K562 (cell line): ENCODE data around the gene FCAMR.

Source experiments
- NR2C1 ChIP-seq, 2 experiments: fragments of 450-650 bp; IDR thresholded peaks; 2 replicates each; pipeline ENCODE4 v1.6.1; 2017; ENCODE audit warnings: mild to moderate bottlenecking in 2 of 2, antibody characterized with exemption in 1 of 2, inconsistent platforms in 1 of 2, missing compliant biosample characterization in 1 of 2, missing genetic modification characterization in 1 of 2
- RBM22 ChIP-seq: fragments of 200-400 bp; formaldehyde crosslinking; IDR thresholded peaks from 2 replicates; pipeline ENCODE4 v1.6.1; 2018; ENCODE audit warnings: low read length, low read depth; ENCODE audit not compliant: poor library complexity, severe bottlenecking
- RNF2 ChIP-seq: sonication (generic); IDR thresholded peaks from 2 replicates; pipeline ENCODE4 v1.6.1; 2016
- SIN3A ChIP-seq, 2 experiments: fragments of 150-350 bp in 1 of 2; IDR thresholded peaks; 2 replicates each; pipeline ENCODE4 v1.6.1; 2011 to 2016; ENCODE audit warnings: borderline replicate concordance in 2 of 2, low read depth in 2 of 2, low read length in 2 of 2, mild to moderate bottlenecking in 2 of 2, moderate library complexity in 2 of 2; ENCODE audit not compliant: control insufficient read depth in 1 of 2
- SPI1 ChIP-seq: IDR thresholded peaks from 2 replicates; pipeline ENCODE4 v1.6.1; 2011; ENCODE audit warnings: low read depth, low read length, control low read depth, borderline replicate concordance
- TRIM24 ChIP-seq, 2 experiments: fragments of 450-650 bp; IDR thresholded peaks; 2 replicates each; pipeline ENCODE4 v1.6.1; 2016
- ZBTB1 ChIP-seq: sonication (generic); formaldehyde crosslinking; IDR thresholded peaks from 2 replicates; pipeline ENCODE4 v1.8.1; 2023; ENCODE audit warnings: missing genetic modification reagents, low read depth, mild to moderate bottlenecking, borderline replicate concordance
- ZNF274 ChIP-seq: IDR thresholded peaks from 2 replicates; pipeline ENCODE4 v1.6.1; 2011; ENCODE audit warnings: low read depth, mild to moderate bottlenecking, low read length, moderate library complexity, borderline replicate concordance
- ZNF79 ChIP-seq: fragments of 250-450 bp; sonication (Bioruptor Pico); IDR thresholded peaks from 2 replicates; pipeline ENCODE4 v1.4.0; 2020; ENCODE audit warnings: low read depth, mild to moderate bottlenecking, moderate library complexity
- TF ChIP-seq, protein P1 (sequence below): fragments of 450-650 bp; IDR thresholded peaks from 2 replicates; pipeline ENCODE4 v1.6.1; 2017; ENCODE audit warnings: antibody characterized with exemption
- TF ChIP-seq, protein P2 (sequence below), 3 experiments: IDR thresholded peaks in 2 of 3; conservative IDR thresholded peaks in 1 of 3; 2 replicates each; pipeline ENCODE4 v1.5.1; 2011 to 2012; ENCODE audit warnings: low read length in 3 of 3, mild to moderate bottlenecking in 3 of 3, control low read depth in 2 of 3, improper control_type of control experiment in 1 of 3, inconsistent platforms in 1 of 3, low read depth in 1 of 3, mixed read lengths in 1 of 3, moderate library complexity in 1 of 3; ENCODE audit not compliant: insufficient read depth in 2 of 3
- TF ChIP-seq, protein P3 (sequence below), 2 experiments: fragments of 450-650 bp in 1 of 2; IDR thresholded peaks; 2 replicates each; pipeline ENCODE4 v1.6.1; 2011 to 2017; ENCODE audit warnings: low read depth in 2 of 2, antibody characterized with exemption in 1 of 2, borderline replicate concordance in 1 of 2, low read length in 1 of 2, mild to moderate bottlenecking in 1 of 2, mixed read lengths in 1 of 2; ENCODE audit not compliant: control insufficient read depth in 1 of 2
- TF ChIP-seq, protein P4 (sequence below): sonication (generic); formaldehyde crosslinking; IDR thresholded peaks from 2 replicates; pipeline ENCODE4 v1.9.0; 2022; ENCODE audit warnings: mild to moderate bottlenecking, missing genetic modification reagents

DNA sequence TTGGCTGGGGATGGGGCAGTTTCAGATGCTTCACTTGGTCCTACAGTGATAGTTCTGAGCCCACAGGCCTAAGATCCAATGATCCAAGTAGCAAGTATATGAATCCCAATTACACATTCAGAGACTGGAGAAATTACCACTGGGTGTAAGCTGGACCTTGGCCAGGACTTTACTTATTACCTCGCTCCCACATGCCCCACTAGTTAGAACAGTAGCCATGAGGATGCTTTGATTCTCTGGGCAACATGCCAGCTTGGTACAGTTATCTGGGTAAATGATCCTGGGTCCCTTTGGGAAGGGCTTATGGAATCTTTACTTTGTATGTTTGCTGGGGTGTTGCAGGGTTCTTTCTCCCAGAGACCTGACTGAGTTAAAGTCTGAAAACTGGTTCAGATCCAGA lies 5.0 kb upstream of the FCAMR start:
- TF ChIP-seq, protein P1, sequence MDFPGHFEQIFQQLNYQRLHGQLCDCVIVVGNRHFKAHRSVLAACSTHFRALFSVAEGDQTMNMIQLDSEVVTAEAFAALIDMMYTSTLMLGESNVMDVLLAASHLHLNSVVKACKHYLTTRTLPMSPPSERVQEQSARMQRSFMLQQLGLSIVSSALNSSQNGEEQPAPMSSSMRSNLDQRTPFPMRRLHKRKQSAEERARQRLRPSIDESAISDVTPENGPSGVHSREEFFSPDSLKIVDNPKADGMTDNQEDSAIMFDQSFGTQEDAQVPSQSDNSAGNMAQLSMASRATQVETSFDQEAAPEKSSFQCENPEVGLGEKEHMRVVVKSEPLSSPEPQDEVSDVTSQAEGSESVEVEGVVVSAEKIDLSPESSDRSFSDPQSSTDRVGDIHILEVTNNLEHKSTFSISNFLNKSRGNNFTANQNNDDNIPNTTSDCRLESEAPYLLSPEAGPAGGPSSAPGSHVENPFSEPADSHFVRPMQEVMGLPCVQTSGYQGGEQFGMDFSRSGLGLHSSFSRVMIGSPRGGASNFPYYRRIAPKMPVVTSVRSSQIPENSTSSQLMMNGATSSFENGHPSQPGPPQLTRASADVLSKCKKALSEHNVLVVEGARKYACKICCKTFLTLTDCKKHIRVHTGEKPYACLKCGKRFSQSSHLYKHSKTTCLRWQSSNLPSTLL, result no peak
- TF ChIP-seq SIN3A (IDR thresholded peaks at IDR 0.05; ENCODE audit: borderline replicate concordance in 2 of 2, control insufficient read depth in 1 of 2, low read depth in 2 of 2, low read length in 2 of 2) (no peak), RNF2 (no peak), ZBTB1 (CRISPR knock-in tag) (no peak), SPI1 (no peak), TRIM24 (IDR thresholded peaks at IDR 0.05) (no peak), RBM22 (no peak), ZNF274 (no peak), NR2C1 (IDR thresholded peaks at IDR 0.05) (no peak), NR2C1 (tag; IDR thresholded peaks at IDR 0.05) (no peak), ZNF79 (CRISPR knock-in tag) (no peak)
- TF ChIP-seq, protein P2, sequence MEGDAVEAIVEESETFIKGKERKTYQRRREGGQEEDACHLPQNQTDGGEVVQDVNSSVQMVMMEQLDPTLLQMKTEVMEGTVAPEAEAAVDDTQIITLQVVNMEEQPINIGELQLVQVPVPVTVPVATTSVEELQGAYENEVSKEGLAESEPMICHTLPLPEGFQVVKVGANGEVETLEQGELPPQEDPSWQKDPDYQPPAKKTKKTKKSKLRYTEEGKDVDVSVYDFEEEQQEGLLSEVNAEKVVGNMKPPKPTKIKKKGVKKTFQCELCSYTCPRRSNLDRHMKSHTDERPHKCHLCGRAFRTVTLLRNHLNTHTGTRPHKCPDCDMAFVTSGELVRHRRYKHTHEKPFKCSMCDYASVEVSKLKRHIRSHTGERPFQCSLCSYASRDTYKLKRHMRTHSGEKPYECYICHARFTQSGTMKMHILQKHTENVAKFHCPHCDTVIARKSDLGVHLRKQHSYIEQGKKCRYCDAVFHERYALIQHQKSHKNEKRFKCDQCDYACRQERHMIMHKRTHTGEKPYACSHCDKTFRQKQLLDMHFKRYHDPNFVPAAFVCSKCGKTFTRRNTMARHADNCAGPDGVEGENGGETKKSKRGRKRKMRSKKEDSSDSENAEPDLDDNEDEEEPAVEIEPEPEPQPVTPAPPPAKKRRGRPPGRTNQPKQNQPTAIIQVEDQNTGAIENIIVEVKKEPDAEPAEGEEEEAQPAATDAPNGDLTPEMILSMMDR (IDR thresholded peaks at IDR 0.05 in 2 of 3, conservative IDR thresholded peaks at IDR 0.05 in 1 of 3; ENCODE audit: insufficient read depth in 2 of 3, low read depth in 1 of 3, low read length in 3 of 3), result no peak
- TF ChIP-seq, protein P3, sequence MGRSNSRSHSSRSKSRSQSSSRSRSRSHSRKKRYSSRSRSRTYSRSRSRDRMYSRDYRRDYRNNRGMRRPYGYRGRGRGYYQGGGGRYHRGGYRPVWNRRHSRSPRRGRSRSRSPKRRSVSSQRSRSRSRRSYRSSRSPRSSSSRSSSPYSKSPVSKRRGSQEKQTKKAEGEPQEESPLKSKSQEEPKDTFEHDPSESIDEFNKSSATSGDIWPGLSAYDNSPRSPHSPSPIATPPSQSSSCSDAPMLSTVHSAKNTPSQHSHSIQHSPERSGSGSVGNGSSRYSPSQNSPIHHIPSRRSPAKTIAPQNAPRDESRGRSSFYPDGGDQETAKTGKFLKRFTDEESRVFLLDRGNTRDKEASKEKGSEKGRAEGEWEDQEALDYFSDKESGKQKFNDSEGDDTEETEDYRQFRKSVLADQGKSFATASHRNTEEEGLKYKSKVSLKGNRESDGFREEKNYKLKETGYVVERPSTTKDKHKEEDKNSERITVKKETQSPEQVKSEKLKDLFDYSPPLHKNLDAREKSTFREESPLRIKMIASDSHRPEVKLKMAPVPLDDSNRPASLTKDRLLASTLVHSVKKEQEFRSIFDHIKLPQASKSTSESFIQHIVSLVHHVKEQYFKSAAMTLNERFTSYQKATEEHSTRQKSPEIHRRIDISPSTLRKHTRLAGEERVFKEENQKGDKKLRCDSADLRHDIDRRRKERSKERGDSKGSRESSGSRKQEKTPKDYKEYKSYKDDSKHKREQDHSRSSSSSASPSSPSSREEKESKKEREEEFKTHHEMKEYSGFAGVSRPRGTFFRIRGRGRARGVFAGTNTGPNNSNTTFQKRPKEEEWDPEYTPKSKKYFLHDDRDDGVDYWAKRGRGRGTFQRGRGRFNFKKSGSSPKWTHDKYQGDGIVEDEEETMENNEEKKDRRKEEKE (IDR thresholded peaks at IDR 0.05; ENCODE audit: borderline replicate concordance in 1 of 2, control insufficient read depth in 1 of 2, low read depth in 2 of 2, low read length in 1 of 2), result no peak
- TF ChIP-seq, protein P4, sequence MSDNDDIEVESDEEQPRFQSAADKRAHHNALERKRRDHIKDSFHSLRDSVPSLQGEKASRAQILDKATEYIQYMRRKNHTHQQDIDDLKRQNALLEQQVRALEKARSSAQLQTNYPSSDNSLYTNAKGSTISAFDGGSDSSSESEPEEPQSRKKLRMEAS, result no peak
